NOMO-1 treated with dmso at 0.1 percent for 144 hours (cell line): Measurements from ENCODE around the gene HTR3B.
A peak's percentile ranks its signal among the peaks of the same experiment; 100 is the strongest.
"Not testable (repeated sequence)": the region's sequence is repeated elsewhere in the genome, so short reads cannot be mapped to it uniquely, and the experiment has no call there.

Source experiments
- DNase-seq: peaks from one replicate; lab custom pipeline; 2025; ENCODE audit not compliant: unreplicated experiment; lab: John Stamatoyannopoulos, UW

Gene HTR3B

GRCh38 chr11:113904379-113905101, at the start of gene HTR3B:
Gene HTR3B (plus strand): TSS chr11:113904796. CDS start chr11:113904934, 138 bp downstream.
- DNase-seq, result no peak

DNA sequence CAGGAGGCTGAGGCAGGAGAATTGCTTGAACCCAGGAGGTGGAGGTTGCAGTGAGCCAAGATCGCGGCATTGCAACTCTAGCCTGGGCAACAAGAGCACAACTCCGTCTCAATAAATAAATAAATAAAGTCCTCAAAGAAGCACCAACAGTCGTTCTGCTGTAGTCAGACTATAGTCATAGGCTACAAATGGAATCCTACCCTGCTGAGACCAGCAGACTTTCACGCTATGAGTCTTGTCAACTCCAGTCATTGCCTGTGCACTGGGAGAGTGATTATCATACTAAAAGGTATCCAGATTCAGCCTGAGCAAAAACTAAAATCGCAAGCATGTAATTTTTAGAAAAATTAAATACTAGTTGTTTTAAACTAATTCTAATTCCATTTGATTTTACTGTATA, 48.8 kb upstream of the HTR3B start:
- no peak for DNase-seq

DNA sequence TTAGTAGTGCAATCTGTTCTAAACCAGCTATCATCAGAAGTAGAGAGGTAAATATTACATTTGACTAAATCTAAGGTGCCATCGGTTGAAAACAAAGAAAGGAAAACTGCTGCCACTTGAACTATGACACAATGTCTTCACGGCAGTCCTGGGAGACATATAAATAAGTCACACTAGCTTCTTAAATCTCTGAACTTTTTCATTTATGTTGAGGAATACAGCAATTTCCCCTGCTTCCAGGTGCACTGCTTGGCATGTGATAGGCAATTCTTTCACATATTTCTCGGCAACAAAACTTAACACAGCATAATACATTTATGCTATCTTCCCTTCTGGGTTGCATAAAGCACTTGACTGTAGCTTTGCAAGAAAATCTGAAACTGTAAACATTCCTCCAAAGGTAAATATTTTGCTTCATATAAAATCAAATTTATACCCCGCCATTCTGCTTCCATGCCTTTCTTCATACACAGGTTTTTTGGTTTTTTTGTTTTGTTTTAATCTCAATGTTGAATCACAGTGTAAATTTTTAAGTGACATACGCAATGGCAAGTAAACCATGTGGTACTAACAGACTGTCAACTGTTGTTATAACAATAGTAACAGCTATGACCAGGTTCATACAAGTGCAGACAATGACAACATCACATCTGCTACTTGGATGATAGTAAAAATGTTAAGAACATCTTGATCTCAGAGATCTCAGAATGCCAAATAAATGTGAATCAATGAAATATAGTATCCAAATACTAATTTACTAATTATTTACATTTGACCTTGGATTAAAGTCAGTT, 47.4 kb upstream of the HTR3B start:
- DNase-seq, result no peak

DNA sequence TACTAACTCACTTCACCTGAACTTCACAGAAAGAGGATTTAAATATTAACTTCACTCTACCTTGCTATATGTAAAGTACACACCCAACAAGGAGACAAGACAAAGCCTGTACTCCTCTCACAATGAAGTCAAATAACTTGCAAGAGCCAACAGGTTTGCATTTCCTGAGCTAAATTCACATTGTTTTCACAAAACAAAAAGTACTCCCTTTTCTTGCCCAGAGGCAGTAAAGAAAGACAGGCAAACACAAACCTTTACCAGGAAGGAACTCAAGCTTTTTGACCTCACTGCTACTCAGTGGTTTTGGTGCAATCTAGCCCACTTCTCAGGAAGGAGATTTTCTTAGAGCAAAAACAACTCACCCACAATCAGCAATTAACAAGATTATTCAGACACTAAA, 44.9 kb upstream of the HTR3B start:
- DNase-seq, result no peak

DNA sequence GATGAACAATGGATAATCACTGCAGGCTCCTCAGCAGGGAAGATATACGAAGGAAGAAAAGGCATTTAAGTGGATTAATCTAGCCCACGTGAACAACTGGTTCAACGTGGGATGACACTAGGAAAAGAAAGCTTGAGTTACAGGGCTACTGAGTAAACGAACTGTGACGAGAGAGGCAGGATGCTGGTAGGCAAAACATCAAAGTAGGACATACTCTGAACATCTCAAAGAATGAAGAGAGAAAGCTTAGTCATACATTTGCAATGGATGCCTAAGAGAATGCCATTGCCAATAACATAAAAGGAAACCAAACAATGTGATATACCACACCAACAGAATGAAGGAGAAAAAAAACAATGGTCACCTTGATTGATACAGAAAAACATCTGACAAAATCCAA, 42.2 kb upstream of the HTR3B start:
- DNase-seq, result no peak

GRCh38 chr11:113864410-113864809, 40.2 kb upstream of the HTR3B start:
- DNase-seq, result no peak

DNA sequence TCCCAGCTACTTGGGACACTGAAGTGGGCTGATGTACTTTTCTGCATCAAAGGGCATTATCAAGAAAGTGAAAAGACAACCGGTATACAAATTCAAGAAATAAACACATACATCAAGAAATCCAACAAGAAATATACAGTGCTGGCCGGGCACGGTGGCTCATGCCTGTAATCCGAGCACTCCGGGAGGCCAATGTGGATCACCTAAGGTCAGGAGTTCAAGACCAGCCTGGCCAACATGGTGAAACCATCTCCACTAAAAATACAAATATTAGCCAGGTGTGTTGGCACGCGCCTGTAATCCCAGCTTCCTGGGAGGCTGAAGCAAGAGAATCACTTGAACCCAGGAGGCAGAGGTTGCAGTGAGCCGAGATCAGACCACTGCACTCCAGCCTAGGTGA, 38.7 kb upstream of the HTR3B start:
- DNase-seq, result no peak

DNA sequence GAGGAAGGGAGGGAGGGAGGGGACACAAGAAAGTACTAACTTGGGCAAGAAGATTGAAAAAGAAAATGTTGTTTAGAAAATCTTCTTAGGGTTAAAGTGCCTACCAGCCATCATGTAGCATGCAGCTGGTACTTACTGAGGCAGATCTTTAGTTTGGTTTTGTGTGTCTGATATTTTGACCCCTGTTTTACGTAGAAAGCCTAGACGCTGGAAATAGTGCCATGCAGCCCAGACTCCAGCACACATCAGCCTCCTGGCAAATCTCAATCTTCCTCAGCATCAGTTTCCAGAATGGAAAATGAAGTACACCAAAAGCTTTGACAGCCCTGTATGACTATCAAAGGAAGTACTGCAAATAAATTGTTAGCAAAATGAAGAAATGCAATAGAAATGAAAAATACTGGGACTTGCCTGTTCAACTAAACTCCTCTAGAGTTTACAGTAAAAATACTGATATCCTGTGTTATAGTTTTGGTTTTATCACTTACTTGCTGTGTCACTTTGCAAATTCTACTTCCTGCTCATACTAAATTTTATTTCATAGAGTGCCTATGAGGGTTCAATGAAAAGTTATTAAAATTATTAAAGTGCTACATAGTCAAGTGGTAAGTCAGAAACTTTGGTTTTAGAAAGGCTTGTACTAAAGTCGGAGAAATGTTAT, 36.6 kb upstream of the HTR3B start:
- DNase-seq, result no peak

DNA sequence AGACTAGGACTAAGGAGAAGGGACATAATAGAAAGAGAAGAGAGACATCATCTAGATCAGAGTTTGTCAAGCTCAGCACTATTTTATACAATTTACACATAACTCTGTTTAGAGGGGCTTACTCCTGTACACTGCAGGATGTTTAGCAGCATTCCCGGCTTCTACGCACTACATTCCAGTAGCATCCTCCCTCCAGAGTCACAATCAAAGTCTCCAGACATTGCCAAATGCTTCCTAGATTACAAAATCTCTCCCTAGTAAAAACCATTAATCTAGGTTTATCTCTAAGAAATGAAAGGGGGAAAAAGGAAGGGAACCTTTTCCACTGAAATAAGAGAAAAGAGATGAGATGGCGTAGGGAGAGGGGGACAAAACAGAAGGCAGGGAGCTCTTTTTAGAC, 33.3 kb upstream of the HTR3B start:
- no peak for DNase-seq

- no peak for DNase-seq
Observed at GRCh38 chr11:113873236-113873626, 31.4 kb upstream of the HTR3B start.

GRCh38 chr11:113874096-113874495, 30.5 kb upstream of the HTR3B start:
- DNase-seq, result no peak

DNA sequence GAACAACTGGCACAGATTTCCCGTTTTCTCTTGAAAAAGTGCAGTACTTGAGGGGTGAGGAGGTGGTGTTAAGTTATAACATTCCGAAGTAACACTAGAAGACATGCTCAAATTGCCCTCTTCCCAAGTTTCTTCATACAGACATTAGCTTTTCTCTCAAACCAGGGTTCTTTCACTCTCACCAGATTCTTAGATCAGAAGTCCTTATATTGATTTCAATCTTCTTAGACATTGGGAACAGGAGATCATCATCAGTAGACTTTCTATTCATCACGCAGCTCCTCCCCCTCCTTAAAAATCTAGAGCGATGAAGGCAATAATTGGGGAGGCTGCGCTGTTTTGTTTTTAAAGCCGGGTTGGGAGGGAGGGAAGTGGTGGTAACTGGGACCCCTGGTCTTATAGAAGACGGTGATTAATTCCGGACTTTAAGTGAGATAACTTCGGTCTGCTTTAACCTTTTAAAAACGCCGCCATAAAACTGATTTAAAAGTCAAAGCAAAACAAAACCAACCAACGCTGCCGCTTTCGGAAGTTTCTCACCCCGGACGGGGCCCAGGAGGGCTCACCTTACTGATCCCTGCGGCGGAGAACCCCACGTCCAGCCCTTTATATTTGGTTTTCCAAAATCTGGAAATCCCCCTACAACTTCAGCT, 29.9 kb upstream of the HTR3B start:
- DNase-seq, result no peak

GRCh38 chr11:113875234-113876073, 29.1 kb upstream of the HTR3B start, which contains the start of gene USP28:
Gene USP28 (minus strand): TSS chr11:113875572. CDS start chr11:113875501, 71 bp downstream.
- peak; percentile 79 for DNase-seq

DNA sequence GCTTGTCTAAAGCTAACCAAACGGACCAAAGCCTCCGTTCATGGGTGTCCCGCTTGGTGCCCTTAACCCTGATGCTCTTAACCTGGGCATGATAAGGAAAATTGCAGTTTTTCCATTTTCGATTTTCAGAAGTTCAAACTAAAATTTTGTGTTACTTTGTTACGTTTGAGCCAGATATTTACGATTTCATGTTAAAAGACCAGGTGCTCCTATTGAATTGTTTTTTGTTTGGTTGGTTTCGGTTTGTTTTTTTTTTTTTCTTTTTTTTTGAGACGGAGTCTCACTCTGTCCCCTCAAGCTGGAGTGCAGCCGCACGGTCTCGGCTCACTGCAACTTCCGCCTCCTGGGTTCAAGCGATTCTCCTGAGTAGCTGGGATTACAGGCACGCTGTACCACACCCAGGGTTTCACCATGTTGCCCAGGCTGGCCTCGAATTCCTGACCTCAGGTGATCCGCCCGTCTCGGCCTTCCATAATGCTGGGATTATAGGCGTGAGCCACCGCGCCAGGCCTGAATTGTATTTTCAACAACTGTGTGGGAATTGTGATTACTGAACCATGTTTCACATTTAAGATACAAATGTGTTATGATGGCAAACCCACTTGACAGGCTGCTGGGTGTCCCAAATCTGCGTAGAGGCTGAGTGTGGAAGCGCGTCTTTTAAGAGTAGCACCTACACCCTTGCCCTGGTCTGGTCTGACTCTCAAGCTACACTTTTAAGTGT, 28.4 kb upstream of the HTR3B start:
- DNase-seq, result no peak

- no peak for DNase-seq
Observed at GRCh38 chr11:113876798-113877669, 27.6 kb upstream of the HTR3B start.

GRCh38 chr11:113877670-113878055, 26.9 kb upstream of the HTR3B start:
- DNase-seq, result no peak

- not testable (repeated sequence) for DNase-seq
Observed at GRCh38 chr11:113879446-113879845, 25.1 kb upstream of the HTR3B start.

GRCh38 chr11:113880971-113881370, 23.6 kb upstream of the HTR3B start:
- no peak for DNase-seq

DNA sequence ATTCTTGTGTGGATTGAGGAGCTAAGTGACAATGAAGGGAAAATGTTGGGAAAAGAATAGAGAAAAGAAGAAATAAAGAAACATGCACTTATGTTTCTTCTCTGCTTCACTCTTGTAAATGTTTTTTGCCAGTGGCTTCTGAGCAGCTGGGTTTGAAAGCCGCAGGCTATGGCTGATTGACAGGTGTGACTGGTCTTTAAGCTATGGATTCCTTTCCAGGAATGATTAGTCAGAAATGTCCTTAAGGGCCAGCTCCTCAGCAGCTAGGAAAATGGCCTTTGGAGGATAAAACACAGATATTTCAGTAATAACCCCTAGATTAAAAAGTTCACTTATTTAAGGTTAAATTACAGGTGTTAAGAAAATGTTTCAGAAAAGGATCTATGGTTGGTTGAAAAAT, 22.7 kb upstream of the HTR3B start:
- no peak for DNase-seq
